Keratinocyte (primary cell): ENCODE data around the gene EMX1. TPM values are rescaled to one million over a fixed set of nuclear protein-coding genes. Genes with fewer than 3 reads are reported as not detected.

ENCODE experiments used
- DNase-seq: peaks from one replicate; pipeline ENCODE4 v3.0.0-alpha.2; 2011; ENCODE audit warnings: low read depth, missing footprints, low spot score
- FAIRE-seq: peaks from 2 replicates; lab custom pipeline; 2011; peaks lifted over from hg19 to GRCh38; lab: Jason Lieb, UNC
- H2AFZ ChIP-seq: 2 replicates; pipeline ENCODE4 v1.6.0; 2012; ENCODE audit warnings: low read length, control low read depth, inconsistent platforms; ENCODE audit not compliant: control insufficient read depth
- H3K27ac ChIP-seq: 2 replicates; pipeline ENCODE4 v1.5.1; 2011; ENCODE audit warnings: low read length; ENCODE audit not compliant: control insufficient read depth, insufficient read depth
- H3K27me3 ChIP-seq: 3 replicates; pipeline ENCODE4 v1.6.0; 2011; ENCODE audit warnings: low read length; ENCODE audit not compliant: control insufficient read depth, insufficient read depth; ENCODE audit errors: extremely low read depth
- H3K36me3 ChIP-seq, 2 experiments: 2 replicates in 1 of 2; 3 replicates in 1 of 2; pipeline ENCODE4 v1.5.1; 2011; ENCODE audit warnings: low read length in 2 of 2, mild to moderate bottlenecking in 1 of 2; ENCODE audit not compliant: control insufficient read depth in 2 of 2, insufficient read depth in 2 of 2; ENCODE audit errors: extremely low read depth in 1 of 2
- H3K4me1 ChIP-seq: 3 replicates; pipeline ENCODE4 v1.5.1; 2011; ENCODE audit warnings: low read length; ENCODE audit not compliant: control insufficient read depth, insufficient read depth; ENCODE audit errors: extremely low read depth
- H3K4me2 ChIP-seq: 3 replicates; pipeline ENCODE4 v1.6.0; 2011; ENCODE audit warnings: low read depth, low read length; ENCODE audit not compliant: control insufficient read depth, insufficient read depth; ENCODE audit errors: extremely low read depth
- H3K4me3 ChIP-seq, 3 experiments: fragments of 200-600 bp in 1 of 3; sonication (generic) in 1 of 3; 2 replicates in 2 of 3; 3 replicates in 1 of 3; pipeline ENCODE4 v1.5.1; 2011 to 2016; ENCODE audit warnings: low read length in 3 of 3, mild to moderate bottlenecking in 3 of 3, control low read depth in 2 of 3, inconsistent platforms in 1 of 3, low read depth in 1 of 3, mixed read lengths in 1 of 3, mixed run types in 1 of 3, moderate library complexity in 1 of 3; ENCODE audit not compliant: control insufficient read depth in 2 of 3, insufficient read depth in 2 of 3; ENCODE audit errors: extremely low read depth in 1 of 3
- H3K79me2 ChIP-seq: 2 replicates; pipeline ENCODE4 v1.6.0; 2012; ENCODE audit warnings: low read length; ENCODE audit not compliant: control insufficient read depth, insufficient read depth
- H3K9ac ChIP-seq: 3 replicates; pipeline ENCODE4 v1.6.0; 2011; ENCODE audit warnings: low read length; ENCODE audit not compliant: control insufficient read depth, insufficient read depth; ENCODE audit errors: extremely low read depth
- H3K9me1 ChIP-seq: 3 replicates; pipeline ENCODE4 v1.6.0; 2011; ENCODE audit warnings: low read length; ENCODE audit not compliant: control insufficient read depth, insufficient read depth; ENCODE audit errors: extremely low read depth
- H3K9me3 ChIP-seq: 2 replicates; pipeline ENCODE4 v1.5.1; 2012; ENCODE audit warnings: low read depth, low read length; ENCODE audit not compliant: control insufficient read depth
- H4K20me1 ChIP-seq: 3 replicates; pipeline ENCODE4 v1.6.0; 2011; ENCODE audit warnings: low read length; ENCODE audit not compliant: control insufficient read depth, insufficient read depth; ENCODE audit errors: extremely low read depth
- CTCF ChIP-seq, 3 experiments: IDR thresholded peaks in 1 of 3; conservative IDR thresholded peaks in 1 of 3; optimal IDR thresholded peaks in 1 of 3; 2 replicates in 2 of 3; 3 replicates in 1 of 3; pipeline versions ENCODE3 to v1.5.1; 2011; ENCODE audit warnings: low read length in 3 of 3, mild to moderate bottlenecking in 3 of 3, moderate library complexity in 2 of 3, control low read depth in 1 of 3, inconsistent platforms in 1 of 3; ENCODE audit not compliant: insufficient read depth in 2 of 3; ENCODE audit errors: extremely low read depth in 1 of 3
- EZH2 ChIP-seq: IDR thresholded peaks from one replicate; pipeline ENCODE4 v1.6.1; 2012; ENCODE audit warnings: inconsistent platforms, mild to moderate bottlenecking, low read length, moderate library complexity
- dilution Hi-C: fragments of 300-500 bp; cut with MboI; formaldehyde crosslinking; loops from one replicate; pipeline ENCODE4 v1.7.0; 2020; ENCODE audit warnings: low sequenced_read_pairs; ENCODE audit not compliant: extremely low pct_ligation_motif_present
- polyA plus RNA-seq, 5 experiments: library from polyadenylated mRNA; depleted of rRNA in 3 of 5; stranded (reverse) in 3 of 5; stranded (forward) in 1 of 5; unstranded in 1 of 5; fragments of >200 nt; gene quantifications; 1 replicate in 1 of 5; 2 replicates in 3 of 5; 3 replicates in 1 of 5; pipeline versions ENCODE4 v1.2.1 to v1.2.3, GENCODE V29; 2011 to 2012; ENCODE audit warnings: missing spikeins in 2 of 5, low read depth in 1 of 5, low replicate concordance in 1 of 5

EMX1 gene
- polyA plus RNA-seq, 1 donor (not counting 4 experiments of a cell fraction or from before 2014, with no cell fraction given): not detected

DNA sequence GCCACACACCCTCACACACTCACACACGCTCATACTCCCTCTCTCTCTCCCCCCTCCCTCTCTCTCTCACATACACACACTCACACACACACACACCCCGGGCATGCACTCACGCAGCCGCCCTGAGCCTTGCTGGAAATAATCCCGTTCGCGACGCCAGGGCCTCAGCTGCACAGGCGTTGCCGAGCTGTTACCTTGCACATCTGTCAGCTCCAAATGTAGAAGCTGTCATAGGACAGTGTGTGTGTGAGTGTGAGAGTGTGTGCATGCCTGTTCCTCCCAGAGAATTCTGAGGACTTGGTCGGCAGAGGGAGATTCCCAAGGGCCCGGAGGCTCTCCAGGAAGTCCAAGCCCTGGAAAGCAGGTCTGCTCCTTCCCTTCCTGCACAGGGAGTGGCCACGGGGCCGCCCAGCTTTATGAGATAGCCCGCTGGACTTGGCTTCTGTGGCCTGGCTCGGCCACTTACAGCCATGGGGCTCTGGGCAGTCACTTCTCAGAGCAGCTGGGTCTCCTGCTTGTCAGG, 21.5 kb upstream of the EMX1 start:
- no peak for TF ChIP-seq CTCF (optimal IDR thresholded peaks at IDR 0.05 in 1 of 3, IDR thresholded peaks at IDR 0.05 in 1 of 3, conservative IDR thresholded peaks at IDR 0.05 in 1 of 3; ENCODE audit: extremely low read depth in 1 of 3, insufficient read depth in 2 of 3, low read length in 3 of 3)
- no peak for TF ChIP-seq EZH2
- no peaks in the 10 kb centered on the region for H3K9me1 ChIP-seq
- no peaks in the 10 kb centered on the region for H3K9me3 ChIP-seq
- peaks cover 2% of the 10 kb centered on the region for H4K20me1 ChIP-seq
- H3K4me1 ChIP-seq: peaks cover 30% of the 10 kb centered on the region
- no peaks in the 10 kb centered on the region for H3K79me2 ChIP-seq
- no peak overlapping the region for H3K9ac ChIP-seq
- peaks cover 5 to 9% of the 10 kb centered on the region in 2 experiments for H3K36me3 ChIP-seq
- H3K27me3 ChIP-seq: peaks cover 11% of the 10 kb centered on the region
- peak overlapping the region; percentile 65 for H2AFZ ChIP-seq
- FAIRE-seq (no peak), DNase-seq (no peak)
- peak overlapping the region in 1 of 3 experiments; percentile 35 for H3K4me3 ChIP-seq
- dilution Hi-C loops: no loop called here
- peak overlapping the region; percentile 30 for H3K4me2 ChIP-seq
- H3K27ac ChIP-seq: no peak overlapping the region

DNA sequence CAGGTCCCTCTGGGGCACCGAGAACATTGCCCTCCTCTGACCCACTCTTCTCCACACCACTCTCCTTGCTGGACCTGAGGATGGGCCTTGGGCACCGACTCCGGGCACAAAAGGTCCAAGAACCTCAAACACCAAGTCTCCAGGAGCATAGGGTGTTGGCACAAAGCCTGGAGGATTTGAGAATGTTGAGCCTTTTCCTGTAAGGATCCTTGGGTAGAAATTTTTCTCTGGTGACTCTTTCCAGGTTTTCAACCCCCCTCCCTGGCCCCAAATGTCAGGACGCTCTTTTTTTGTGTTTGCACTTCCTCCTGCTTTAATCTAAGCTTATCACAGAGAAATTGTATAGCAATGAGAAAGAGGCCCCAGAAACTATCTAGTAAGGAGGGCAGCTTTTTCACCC, 20.9 kb upstream of the EMX1 start:
- H3K9me1 ChIP-seq: no peaks in the 10 kb centered on the region
- no peak overlapping the region for H3K4me2 ChIP-seq
- no peak overlapping the region for H2AFZ ChIP-seq
- H3K27me3 ChIP-seq: peaks cover 17% of the 10 kb centered on the region
- dilution Hi-C loops: no loop called here
- DNase-seq: no peak
- TF ChIP-seq EZH2 (no peak), CTCF (optimal IDR thresholded peaks at IDR 0.05 in 1 of 3, IDR thresholded peaks at IDR 0.05 in 1 of 3, conservative IDR thresholded peaks at IDR 0.05 in 1 of 3; ENCODE audit: extremely low read depth in 1 of 3, insufficient read depth in 2 of 3, low read length in 3 of 3) (no peak)
- peaks cover 2% of the 10 kb centered on the region for H4K20me1 ChIP-seq
- no peaks in the 10 kb centered on the region for H3K79me2 ChIP-seq
- peaks cover 30% of the 10 kb centered on the region for H3K4me1 ChIP-seq
- no peak overlapping the region for H3K4me3 ChIP-seq
- no peak for FAIRE-seq
- peaks cover 4 to 9% of the 10 kb centered on the region in 2 experiments for H3K36me3 ChIP-seq
- H3K27ac ChIP-seq: no peak overlapping the region
- H3K9ac ChIP-seq: no peak overlapping the region
- H3K9me3 ChIP-seq: no peaks in the 10 kb centered on the region
